Cardiac atrium fibroblast (primary cell): ENCODE measurements around the gene RECQL. TPM values are rescaled to one million over a fixed set of nuclear protein-coding genes. Genes with fewer than 3 reads are reported as not detected.

Source experiments
- total RNA-seq: library from RNA; depleted of rRNA; stranded (reverse); fragments of >200 nt; gene quantifications from 2 replicates; pipeline ENCODE4 v1.2.3, GENCODE V29; 2015

The RECQL gene, protein sequence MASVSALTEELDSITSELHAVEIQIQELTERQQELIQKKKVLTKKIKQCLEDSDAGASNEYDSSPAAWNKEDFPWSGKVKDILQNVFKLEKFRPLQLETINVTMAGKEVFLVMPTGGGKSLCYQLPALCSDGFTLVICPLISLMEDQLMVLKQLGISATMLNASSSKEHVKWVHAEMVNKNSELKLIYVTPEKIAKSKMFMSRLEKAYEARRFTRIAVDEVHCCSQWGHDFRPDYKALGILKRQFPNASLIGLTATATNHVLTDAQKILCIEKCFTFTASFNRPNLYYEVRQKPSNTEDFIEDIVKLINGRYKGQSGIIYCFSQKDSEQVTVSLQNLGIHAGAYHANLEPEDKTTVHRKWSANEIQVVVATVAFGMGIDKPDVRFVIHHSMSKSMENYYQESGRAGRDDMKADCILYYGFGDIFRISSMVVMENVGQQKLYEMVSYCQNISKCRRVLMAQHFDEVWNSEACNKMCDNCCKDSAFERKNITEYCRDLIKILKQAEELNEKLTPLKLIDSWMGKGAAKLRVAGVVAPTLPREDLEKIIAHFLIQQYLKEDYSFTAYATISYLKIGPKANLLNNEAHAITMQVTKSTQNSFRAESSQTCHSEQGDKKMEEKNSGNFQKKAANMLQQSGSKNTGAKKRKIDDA
- 40.4 and 54.6 TPM in 2 replicates for total RNA-seq

DNA sequence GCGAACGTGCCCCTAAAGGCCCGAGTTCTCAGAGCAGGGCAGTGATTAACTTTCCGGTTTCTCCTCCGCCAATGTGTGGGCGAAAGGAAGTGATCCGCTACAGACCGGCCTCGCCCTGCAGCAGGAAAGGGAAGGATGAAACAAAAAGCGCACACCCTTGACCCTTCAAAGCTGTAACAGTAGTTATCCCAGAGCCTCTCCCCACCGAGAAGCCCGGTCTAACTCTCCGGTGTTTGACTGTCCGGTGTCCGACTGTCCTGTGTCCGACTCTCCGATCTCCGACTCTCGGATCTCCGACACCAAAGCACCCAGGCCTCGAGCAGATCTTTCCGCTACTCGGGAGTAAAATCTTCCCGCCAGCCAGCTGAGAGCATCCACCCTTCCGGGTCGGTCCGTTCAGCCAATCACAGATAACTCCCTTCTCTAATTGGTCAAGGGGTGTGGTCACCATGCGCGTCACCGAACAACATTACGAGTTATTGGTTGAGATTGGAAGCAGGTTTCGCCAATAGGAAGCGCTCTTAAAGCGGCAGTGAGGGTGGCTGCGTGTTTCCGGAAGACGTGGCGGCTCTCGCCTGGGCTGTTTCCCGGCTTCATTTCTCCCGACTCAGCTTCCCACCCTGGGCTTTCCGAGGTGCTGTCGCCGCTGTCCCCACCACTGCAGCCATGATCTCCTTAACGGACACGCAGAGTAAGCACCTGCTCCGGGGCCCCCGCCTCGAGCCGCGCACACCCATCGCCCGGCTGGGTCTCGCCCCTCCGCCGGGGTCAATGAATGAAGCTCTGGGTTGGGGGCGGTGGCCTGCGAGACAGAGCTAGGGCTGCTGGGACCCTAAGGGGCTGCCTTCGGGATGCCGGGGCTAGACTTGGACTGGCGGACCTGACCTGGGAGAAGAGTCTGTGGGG lies at the start of gene RECQL, which contains the start of gene GOLT1B:
Gene RECQL, minus strand, starts transcription at position 378 of the 906 bp plus-strand sequence. CDS start 2,065 bp downstream, outside the sequence.
Gene GOLT1B, plus strand, starts transcription at position 532 of the 906 bp plus-strand sequence. Its CDS starts 135 bp downstream, at position 667.

DNA sequence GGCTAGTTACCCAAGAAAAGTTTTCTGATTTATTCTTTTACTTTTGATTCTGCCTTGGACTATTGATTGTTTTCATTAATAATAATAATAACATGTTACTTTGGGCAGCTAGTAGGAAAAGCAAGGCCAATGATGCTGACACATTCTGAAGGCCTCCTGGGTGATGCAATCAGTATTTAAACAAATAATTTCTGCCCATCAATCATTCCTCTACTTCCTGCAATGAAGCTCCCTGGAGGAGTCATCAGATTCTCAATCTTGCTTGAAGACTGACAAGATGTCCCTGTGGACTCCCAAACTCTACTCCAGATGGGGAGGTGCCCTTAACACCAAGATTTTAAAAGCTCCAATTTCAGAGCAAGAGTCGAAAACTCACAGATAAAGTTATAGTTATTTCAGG lies 24.6 kb upstream of the RECQL start, which contains the start of gene SPX:
Gene SPX, plus strand, starts transcription at position 244 of the 400 bp plus-strand sequence. CDS start 177 bp downstream, outside the sequence.

Other genes with a start within 250 kb of the RECQL start
- gene SLCO1A2, start 166.7 kb downstream of the RECQL start, total RNA-seq: not detected in 2 replicates
- gene IAPP, start 128.7 kb downstream of the RECQL start, total RNA-seq: not detected in 2 replicates
- gene PYROXD1, start 64.0 kb downstream of the RECQL start, total RNA-seq: 11.0 and 14.8 TPM in 2 replicates
- gene GOLT1B, start 154 bp upstream of the RECQL start, total RNA-seq: 53.1 and 72.8 TPM in 2 replicates
- gene SPX, start 24.7 kb upstream of the RECQL start, total RNA-seq: 0.97 TPM in 1 of 2 replicates, not detected in the other
- gene GYS2, start 103.2 kb upstream of the RECQL start, total RNA-seq: not detected in 2 replicates
- 489 and 529 TPM in 2 replicates for gene LDHB, start 156.2 kb upstream of the RECQL start, total RNA-seq